ENCODE results near the gene SLF2. TPM values are rescaled to one million over a fixed set of nuclear protein-coding genes. Genes with fewer than 3 reads are reported as not detected.
"Not testable (repeated sequence)": the region's sequence is repeated elsewhere in the genome, so short reads cannot be mapped to it uniquely, and the experiment has no call there.

Gene SLF2
- total RNA-seq, 2 experiments from 2014 or later, result 30.9 to 34.3 TPM

DNA sequence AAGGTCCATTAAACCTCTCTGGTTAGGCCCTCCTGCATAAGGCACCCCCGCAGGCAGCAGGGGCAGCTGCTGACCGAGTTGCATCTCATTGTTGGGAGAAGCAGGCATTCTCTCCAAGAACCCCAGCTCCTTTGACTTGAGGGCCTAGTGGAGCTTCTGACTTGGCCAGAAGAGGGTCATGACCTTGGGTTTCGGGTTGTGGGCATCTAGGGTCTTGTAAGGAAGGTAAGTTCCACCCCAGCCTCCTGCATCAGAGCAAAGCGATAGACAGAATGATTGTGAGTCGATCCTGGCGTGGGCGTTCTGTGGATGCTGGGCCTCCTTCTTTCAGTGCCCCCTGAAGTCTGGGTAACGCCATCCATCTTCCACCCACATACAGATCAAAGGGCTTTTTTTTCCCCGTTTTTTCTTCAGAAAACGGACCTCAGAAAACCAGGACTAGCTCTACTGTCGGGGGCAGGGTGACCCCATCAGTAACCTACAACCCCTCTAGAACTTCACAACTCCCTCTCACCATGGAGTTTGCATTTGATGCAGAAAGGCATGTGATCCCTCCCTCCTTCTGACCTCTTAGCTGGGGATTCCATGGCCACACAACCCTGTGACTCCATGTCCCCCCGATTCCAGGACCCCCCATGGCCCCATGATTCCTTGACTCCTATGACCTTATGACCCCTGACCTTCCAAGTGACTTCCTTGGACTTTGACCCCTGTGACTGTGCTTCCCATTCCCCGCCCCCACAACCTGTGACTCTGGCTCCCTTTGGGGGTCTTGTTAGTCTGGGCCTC lies 59.5 kb downstream of the SLF2 start:
- Mint-ChIP-seq H3K27ac (no peak overlapping the region), H3K4me3 (no peak overlapping the region), H3K9me3 (ENCODE audit: low read depth) (no peaks in the 10 kb centered on the region), H3K27me3 (no peaks in the 10 kb centered on the region), H3K36me3 (ENCODE audit: low read depth) (no peaks in the 10 kb centered on the region), H3K4me1 (peaks cover 13% of the 10 kb centered on the region)
- CTCF ChIA-PET, result interaction anchor here (0.9 to 1.1 kb wide), 2 partner anchors 14 to 26 kb away, joined by 3 to 4 read pairs; no protein-coding TSS in a partner anchor
- intact Hi-C loops (cut with DNase I, micrococcal nuclease), result no loop called here
- ATAC-seq (no peak), DNase-seq (no peak)
- POLR2A ChIA-PET, result no interaction called here

GRCh38 chr10:100972904-100973535 lies 60.3 kb downstream of the SLF2 start:
- POLR2A ChIA-PET, result no interaction called here
- ATAC-seq (no peak), DNase-seq (no peak)
- Mint-ChIP-seq H3K4me3 (no peak overlapping the region), H3K36me3 (ENCODE audit: low read depth) (no peaks in the 10 kb centered on the region), H3K27ac (no peak overlapping the region), H3K9me3 (ENCODE audit: low read depth) (no peaks in the 10 kb centered on the region), H3K4me1 (peaks cover 13% of the 10 kb centered on the region), H3K27me3 (no peaks in the 10 kb centered on the region)
- intact Hi-C loops (cut with DNase I, micrococcal nuclease), result no loop called here
- CTCF ChIA-PET, result interaction anchor here (1.1 to 1.6 kb wide), 2 partner anchors 15 to 87 kb away, joined by 4 read pairs; no protein-coding TSS in a partner anchor

GRCh38 chr10:100975397-100975796 lies 62.6 kb downstream of the SLF2 start:
- H3K4me1 Mint-ChIP-seq; POLR2A ChIA-PET; H3K4me3 Mint-ChIP-seq; H3K9me3 Mint-ChIP-seq (ENCODE audit: low read depth); ATAC-seq; H3K27ac Mint-ChIP-seq; H3K36me3 Mint-ChIP-seq (ENCODE audit: low read depth); H3K27me3 Mint-ChIP-seq; intact Hi-C loops (cut with DNase I, micrococcal nuclease); DNase-seq: not testable (repeated sequence)
- CTCF ChIA-PET, result interaction anchor here (1.7 kb wide), 1 partner anchor 40 kb away, joined by 6 read pairs; no protein-coding TSS in a partner anchor

DNA sequence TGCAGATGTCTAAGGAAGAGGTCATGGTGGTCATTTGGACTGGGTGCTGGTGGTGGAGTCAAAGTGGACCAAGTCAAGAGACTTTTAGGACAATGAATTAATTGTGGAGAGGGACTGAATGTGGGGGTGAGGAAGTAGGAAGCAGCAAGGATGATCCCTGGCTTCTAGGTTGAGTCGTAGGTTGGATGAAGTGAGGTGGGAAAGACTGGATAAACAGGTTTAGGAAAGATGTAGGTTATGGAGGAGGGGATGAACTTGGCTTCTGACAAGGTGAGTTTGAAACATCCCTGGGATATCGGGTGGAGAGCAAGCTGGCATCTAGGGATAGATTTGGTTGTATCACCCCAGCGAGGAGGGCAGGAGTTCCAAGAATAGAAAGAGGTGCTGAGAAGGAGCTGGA lies 64.1 kb downstream of the SLF2 start:
- Mint-ChIP-seq H3K27me3 (no peaks in the 10 kb centered on the region), H3K27ac (no peak overlapping the region), H3K4me1 (no peaks in the 10 kb centered on the region), H3K9me3 (ENCODE audit: low read depth) (no peaks in the 10 kb centered on the region), H3K4me3 (no peak overlapping the region), H3K36me3 (ENCODE audit: low read depth) (peaks cover 4% of the 10 kb centered on the region)
- POLR2A ChIA-PET, result no interaction called here
- CTCF ChIA-PET, result interaction anchor here (1.0 to 1.4 kb wide), 2 partner anchors 23 to 42 kb away, joined by 3 to 4 read pairs; no protein-coding TSS in a partner anchor
- no peak for DNase-seq
- intact Hi-C loops (cut with DNase I, micrococcal nuclease), result no loop called here
- no peak for ATAC-seq

- CTCF ChIA-PET, result interaction anchor here (0.6 to 1.4 kb wide), 2 partner anchors 30 to 41 kb away, joined by 3 to 4 read pairs; no protein-coding TSS in a partner anchor
- Mint-ChIP-seq H3K27me3 (no peaks in the 10 kb centered on the region), H3K4me1 (no peaks in the 10 kb centered on the region), H3K9me3 (ENCODE audit: low read depth) (no peaks in the 10 kb centered on the region), H3K4me3 (no peak overlapping the region), H3K27ac (no peak overlapping the region), H3K36me3 (ENCODE audit: low read depth) (peaks cover 7% of the 10 kb centered on the region)
- no peak for DNase-seq
- POLR2A ChIA-PET, result no interaction called here
- ATAC-seq, result no peak
- intact Hi-C loops (cut with DNase I, micrococcal nuclease), result no loop called here
Measured at GRCh38 chr10:100977436-100977835, 64.7 kb downstream of the SLF2 start.

- intact Hi-C loops (cut with DNase I, micrococcal nuclease), result no loop called here
- Mint-ChIP-seq H3K4me1 (no peaks in the 10 kb centered on the region), H3K27ac (no peak overlapping the region), H3K4me3 (no peak overlapping the region), H3K9me3 (ENCODE audit: low read depth) (no peaks in the 10 kb centered on the region), H3K36me3 (ENCODE audit: low read depth) (peaks cover 10% of the 10 kb centered on the region), H3K27me3 (no peaks in the 10 kb centered on the region)
- no peak for DNase-seq
- ChIA-PET POLR2A (no interaction called here), CTCF (no interaction called here)
- ATAC-seq, result no peak
Measured at GRCh38 chr10:100978121-100978900, 65.5 kb downstream of the SLF2 start.

DNA sequence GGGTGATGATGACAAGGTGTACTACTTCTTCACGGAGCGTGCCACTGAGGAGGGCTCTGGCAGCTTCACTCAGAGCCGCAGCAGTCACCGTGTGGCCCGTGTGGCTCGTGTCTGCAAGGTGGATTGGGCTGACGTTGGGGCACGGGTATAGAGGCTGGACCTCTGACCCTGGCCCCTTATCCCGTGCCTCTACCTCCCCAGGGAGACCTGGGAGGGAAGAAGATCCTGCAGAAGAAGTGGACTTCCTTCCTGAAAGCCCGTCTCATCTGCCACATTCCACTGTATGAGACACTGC lies 66.1 kb downstream of the SLF2 start:
- ChIA-PET POLR2A (no interaction called here), CTCF (no interaction called here)
- intact Hi-C loops (cut with DNase I, micrococcal nuclease), result no loop called here
- ATAC-seq, result no peak
- no peaks in the 10 kb centered on the region for H3K4me1 Mint-ChIP-seq
- no peak overlapping the region for H3K27ac Mint-ChIP-seq
- no peaks in the 10 kb centered on the region for H3K9me3 Mint-ChIP-seq (ENCODE audit: low read depth)
- peaks cover 10% of the 10 kb centered on the region for H3K36me3 Mint-ChIP-seq (ENCODE audit: low read depth)
- no peak overlapping the region for H3K4me3 Mint-ChIP-seq
- H3K27me3 Mint-ChIP-seq, result no peaks in the 10 kb centered on the region
- DNase-seq, result no peak

DNA sequence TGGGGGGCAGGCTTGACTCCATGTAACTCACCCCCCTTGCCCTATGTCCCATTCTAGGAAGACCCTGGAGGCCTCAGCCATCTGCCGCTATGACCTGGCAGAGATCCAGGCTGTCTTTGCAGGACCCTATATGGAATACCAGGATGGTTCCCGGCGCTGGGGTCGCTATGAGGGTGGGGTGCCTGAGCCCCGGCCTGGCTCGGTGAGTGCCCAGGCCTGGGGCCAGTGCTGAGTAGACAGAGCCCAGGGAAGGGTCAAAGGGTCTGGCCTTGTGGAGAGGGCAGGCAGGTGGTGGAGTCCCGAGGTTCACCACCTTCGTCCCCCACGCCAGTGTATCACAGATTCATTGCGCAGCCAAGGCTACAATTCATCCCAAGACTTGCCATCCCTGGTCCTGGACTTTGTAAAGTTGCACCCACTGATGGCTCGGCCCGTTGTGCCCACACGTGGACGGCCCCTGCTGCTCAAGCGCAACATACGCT lies 67.1 kb downstream of the SLF2 start:
- no peak overlapping the region for H3K27ac Mint-ChIP-seq
- ChIA-PET POLR2A (no interaction called here), CTCF (no interaction called here)
- ATAC-seq, result no peak
- no peak for DNase-seq
- no peaks in the 10 kb centered on the region for H3K9me3 Mint-ChIP-seq (ENCODE audit: low read depth)
- intact Hi-C loops (cut with DNase I, micrococcal nuclease), result no loop called here
- H3K36me3 Mint-ChIP-seq (ENCODE audit: low read depth), result peaks cover 10% of the 10 kb centered on the region
- no peak overlapping the region for H3K4me3 Mint-ChIP-seq
- no peaks in the 10 kb centered on the region for H3K27me3 Mint-ChIP-seq
- no peaks in the 10 kb centered on the region for H3K4me1 Mint-ChIP-seq

- Mint-ChIP-seq H3K4me3 (no peak overlapping the region), H3K27ac (no peak overlapping the region), H3K4me1 (no peaks in the 10 kb centered on the region), H3K27me3 (no peaks in the 10 kb centered on the region), H3K36me3 (ENCODE audit: low read depth) (peaks cover 10% of the 10 kb centered on the region), H3K9me3 (ENCODE audit: low read depth) (no peaks in the 10 kb centered on the region)
- ChIA-PET CTCF (no interaction called here), POLR2A (no interaction called here)
- intact Hi-C loops (cut with DNase I, micrococcal nuclease), result no loop called here
- no peak for ATAC-seq
- DNase-seq, result no peak
Measured at GRCh38 chr10:100980311-100980710, 67.5 kb downstream of the SLF2 start.

DNA sequence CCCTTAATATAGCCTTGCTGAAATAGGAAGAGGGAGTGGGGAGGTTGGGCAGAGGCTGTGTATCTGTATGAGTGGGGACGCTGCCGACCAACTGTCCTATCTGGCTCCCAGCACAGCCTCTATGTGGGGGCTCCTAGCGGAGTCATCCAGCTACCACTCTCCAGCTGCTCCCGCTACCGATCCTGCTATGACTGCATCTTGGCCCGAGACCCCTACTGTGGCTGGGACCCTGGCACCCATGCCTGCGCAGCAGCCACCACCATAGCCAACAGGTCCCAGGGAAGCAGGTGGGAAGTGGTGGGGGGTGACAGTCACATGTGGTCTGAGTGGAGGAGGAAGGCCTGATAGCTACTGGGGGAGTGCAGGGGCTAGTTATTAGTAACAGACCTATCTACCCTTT lies 67.9 kb downstream of the SLF2 start:
- no peak overlapping the region for H3K4me3 Mint-ChIP-seq
- H3K36me3 Mint-ChIP-seq (ENCODE audit: low read depth), result peaks cover 10% of the 10 kb centered on the region
- no peaks in the 10 kb centered on the region for H3K27me3 Mint-ChIP-seq
- no peaks in the 10 kb centered on the region for H3K9me3 Mint-ChIP-seq (ENCODE audit: low read depth)
- H3K4me1 Mint-ChIP-seq, result peaks cover 3% of the 10 kb centered on the region
- intact Hi-C loops (cut with DNase I, micrococcal nuclease), result no loop called here
- no peak for DNase-seq
- CTCF ChIA-PET, result interaction anchor here (1.3 kb wide), 1 partner anchor 22 kb away, joined by 4 read pairs; no protein-coding TSS in a partner anchor
- POLR2A ChIA-PET, result no interaction called here
- no peak for ATAC-seq
- no peak overlapping the region for H3K27ac Mint-ChIP-seq

DNA sequence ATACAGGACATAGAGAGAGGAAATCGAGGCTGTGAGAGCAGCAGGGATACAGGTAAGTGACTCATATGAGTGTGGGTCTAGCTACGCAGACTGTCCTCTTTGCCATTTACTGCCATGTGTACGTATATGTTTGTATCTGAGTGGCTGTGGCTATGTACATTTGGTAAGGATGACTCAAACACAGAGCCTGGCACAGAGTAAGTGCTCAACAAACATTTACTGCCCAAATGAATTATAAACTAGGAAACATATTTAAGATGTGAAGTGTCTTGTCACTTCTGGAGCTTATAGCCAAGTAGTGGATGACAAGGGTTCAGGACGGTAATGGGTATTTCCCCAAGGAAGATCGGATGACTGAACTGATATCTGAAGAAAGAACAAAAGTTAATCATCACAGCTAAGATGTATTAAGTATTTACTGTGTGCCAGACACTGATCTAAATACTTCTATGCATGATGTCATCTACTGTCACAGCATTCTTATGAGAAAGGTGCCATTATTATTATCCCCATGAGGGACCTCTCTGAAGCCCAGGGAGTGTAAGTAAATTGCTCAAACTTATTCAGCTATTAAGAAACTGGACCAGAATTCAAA lies 68.5 kb downstream of the SLF2 start:
- Mint-ChIP-seq H3K27me3 (no peaks in the 10 kb centered on the region), H3K27ac (no peak overlapping the region), H3K4me3 (no peak overlapping the region), H3K4me1 (peaks cover 9% of the 10 kb centered on the region), H3K9me3 (ENCODE audit: low read depth) (no peaks in the 10 kb centered on the region), H3K36me3 (ENCODE audit: low read depth) (peaks cover 10% of the 10 kb centered on the region)
- intact Hi-C loops (cut with DNase I, micrococcal nuclease), result no loop called here
- ChIA-PET CTCF (interaction anchor here (0.7 to 1.3 kb wide), 2 partner anchors 23 to 741 kb away, joined by 3 to 4 read pairs; no protein-coding TSS in a partner anchor), POLR2A (no interaction called here)
- DNase-seq, result no peak
- ATAC-seq, result no peak
